Activated T-cell treated with anti-CD3 and anti-CD28 coated beads, Interleukin-2, amount 50 U/mL, for 48 hours (primary cell): Measurements from ENCODE around the gene FRG1.
"Not testable (repeated sequence)": the region's sequence is repeated elsewhere in the genome, so short reads cannot be mapped to it uniquely, and the experiment has no call there.

Experiments used
- DNase-seq, 2 experiments: peaks; one replicate each; pipeline ENCODE4 v3.0.0-alpha.2; 2020

Gene FRG1

DNA sequence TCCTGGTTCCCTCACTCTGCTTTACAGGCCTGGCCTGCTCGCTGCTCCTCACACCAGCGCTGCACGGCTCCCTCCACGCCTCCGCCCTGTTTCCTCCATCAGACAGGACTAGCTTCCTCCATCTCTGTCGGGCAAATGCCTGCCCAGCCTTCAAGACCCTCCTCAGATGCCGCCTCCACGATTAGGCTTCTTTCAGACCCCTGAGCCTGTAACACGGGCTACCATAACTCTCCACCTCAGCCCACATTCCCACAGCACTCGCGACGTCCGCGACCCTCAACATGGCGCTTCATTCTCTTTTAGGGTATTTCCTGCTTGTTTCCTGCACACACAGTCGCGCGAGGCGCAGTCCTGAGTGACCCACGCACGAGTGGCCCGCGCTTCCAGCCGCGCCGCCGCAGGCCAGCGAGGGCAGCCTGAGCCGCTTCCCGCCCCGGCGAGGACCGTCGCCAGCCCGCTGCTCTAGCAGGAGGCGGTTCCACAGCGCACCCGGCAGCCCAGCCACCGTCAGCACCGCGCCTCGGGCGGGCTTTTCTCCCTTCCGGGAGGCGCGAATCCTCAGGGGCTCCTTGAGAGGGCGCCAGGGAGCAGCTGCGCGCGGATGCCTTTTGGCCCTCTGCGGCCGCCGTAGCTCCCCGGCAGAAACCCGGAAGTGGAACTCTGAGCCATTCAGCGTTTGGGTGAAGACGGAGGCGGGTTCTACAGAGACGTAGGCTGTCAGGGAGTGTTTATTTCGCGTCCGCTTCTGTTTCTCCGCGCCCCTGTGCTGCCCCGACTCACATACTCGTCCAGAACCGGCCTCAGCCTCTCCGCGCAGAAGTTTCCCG, at the start of gene FRG1:
FRG1 (plus strand) TSS at position 695 of the 827 bp plus-strand sequence. CDS start 138 bp downstream, outside the sequence.
- peak; percentile 96 to 97 for DNase-seq

DNA sequence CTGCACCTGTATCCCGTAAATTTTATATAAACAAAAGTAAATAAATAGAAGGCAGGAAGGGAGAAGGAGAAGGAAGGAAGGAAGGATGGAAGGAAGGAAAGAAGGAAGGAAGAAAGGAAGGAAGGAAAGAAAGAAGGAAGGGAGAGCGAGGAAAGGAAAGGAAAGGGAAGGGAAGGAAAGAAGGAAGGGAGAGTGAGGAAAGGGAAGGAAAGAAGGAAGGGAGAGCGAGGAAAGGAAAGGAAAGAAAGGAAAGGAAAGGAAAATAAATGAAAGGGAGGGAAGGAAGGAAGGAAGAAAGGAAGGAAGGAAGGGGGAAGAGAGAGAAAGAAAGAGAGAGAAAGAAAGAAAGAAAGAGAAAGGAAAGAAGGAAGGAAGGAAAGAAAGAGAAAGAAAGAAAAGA, 43.0 kb upstream of the FRG1 start:
- DNase-seq: no peak

DNA sequence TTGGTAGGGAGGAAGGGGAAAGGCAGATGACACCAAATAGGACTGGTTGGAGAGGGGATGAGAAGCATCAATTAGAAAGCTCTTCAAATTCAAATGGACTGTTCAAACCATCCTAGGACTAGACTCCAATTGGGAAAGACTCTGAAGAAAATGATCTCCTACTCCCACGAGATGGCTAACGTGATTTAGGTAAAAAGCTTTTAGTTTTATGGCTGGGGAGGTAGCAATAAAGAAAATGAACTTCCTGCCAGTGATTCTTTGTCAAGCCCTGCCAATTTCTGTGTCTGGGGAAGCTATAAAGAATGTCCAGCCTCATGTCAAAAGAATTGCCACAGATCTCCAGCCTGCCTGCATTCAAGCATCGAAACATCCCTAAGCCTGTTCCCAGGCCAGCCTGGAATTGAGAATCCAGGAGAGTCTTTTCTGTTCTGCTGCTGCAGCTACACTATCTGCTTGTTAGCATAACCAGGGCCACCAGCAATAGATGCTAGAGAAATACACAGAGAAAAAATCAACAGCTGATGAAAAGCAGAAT, 41.1 kb upstream of the FRG1 start:
- not testable (repeated sequence) for DNase-seq

DNA sequence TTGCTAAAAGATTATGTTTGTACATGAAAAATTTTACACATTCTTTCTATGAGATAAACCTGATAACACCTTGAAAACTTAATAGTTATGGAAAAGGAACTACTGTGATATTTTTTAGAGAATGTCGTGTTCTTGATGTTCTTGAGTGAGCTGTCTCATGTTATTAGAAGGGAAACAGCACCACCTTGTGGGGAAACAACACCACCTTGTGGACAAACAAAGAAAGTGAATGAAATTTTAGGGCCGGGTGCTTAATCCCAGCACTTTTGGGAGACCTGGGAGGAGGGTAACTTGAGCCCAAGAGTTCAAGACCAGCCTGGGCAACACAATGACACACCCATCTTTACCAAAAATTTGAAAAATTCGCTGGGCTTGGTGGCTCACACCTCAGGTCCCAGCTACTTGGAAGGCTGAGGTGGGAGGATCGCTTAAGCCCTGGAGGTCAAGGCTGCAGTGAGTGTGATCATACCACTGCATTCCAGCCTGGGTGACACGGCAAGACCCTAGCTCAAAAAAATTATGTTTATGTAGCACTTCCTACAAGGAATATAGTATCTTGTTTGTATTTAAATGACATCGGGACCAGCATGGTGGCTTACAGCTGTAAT, 36.1 kb upstream of the FRG1 start:
- peak; percentile 37 to 39 for DNase-seq

DNA sequence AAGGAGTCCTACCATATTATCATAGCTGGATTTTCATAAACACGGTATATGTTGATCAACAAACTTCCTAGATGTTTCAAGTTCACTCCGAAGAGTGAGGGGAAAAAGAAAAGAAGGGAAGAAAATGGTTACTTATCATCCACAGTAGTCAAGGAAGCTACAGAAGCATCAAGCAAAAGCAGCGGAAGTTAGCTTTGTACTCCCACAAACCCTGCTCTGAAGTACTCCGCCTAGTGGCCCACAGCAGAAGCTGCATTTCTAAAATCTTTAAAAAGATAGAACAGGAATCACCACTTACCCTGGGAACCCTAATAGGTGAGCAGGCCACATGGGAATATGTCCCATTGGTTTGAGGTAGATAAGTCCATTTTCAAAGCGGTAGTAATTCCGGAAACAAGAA, 28.5 kb upstream of the FRG1 start:
- no peak for DNase-seq

DNA sequence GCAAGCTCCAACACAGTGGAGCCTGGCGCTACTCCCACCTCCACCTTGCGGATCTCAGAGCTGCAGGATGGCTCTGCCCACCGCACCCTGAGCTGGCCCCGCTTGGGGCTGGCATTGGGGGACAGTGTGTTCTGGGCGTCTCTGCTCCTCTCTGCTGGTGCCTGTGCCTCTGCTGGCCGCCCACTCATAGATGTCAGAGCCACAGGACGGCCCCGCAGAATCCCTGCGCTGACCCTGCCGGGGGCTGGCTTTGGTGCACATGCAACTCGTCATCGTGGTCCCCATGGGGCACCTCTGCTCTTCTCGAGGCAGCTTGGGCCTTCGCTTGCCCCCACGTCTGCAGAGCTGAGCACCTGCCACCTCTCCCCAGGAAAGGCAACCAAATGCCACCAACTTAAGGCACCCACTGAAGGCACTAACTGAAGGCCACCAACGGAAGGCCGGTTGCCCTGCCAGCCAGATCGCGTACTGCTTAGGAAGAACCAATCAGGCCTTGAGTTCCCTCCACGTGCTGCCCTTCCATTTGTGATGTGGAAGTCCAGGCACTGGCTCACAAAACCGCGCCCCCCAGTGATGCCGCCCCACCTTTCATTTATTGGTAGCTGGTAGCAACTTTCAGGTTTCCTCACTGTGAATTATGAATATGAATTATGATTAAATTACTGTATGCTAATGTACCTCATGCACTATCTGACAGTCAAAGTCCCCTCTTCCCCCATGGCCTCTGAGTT, 23.3 kb upstream of the FRG1 start:
- no peak for DNase-seq

DNA sequence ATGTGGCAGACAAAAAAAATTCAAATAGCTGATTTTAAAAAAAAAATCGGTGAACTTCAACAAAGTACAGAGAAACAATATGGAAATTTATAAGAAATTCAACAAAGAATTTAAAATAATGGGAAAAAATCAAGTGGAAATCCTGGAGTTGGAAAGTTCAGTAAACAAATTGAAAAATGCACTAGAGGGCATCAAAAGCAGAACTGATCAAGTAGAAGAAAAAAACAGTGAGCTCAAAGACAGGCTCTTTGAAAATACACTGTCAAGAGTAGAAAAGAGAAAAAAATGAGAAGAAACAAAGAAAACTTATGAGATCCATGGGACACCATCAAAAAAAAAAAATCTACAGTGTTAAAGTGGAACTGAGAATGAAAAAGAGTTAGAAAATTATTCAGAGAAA, 19.6 kb upstream of the FRG1 start:
- no peak for DNase-seq

DNA sequence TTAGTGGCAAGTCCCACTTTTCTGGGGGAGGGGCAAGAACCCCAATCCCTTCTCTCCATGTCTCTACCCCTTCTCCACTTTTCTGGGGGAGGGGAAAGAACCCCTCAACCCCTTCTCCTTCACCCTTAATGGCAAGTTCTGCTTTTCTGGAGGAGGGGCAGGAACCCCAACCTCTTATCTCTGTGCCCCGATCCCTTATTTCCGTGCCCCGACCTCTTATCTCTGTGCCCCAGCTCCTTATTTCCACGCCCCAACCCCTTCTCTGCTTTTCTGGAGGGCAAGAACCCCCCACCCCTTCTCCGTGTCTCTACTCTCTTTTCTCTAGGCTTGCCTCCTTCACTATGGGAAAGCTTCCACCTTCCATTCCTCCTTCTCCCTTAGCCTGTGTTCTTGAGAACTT, 13.9 kb upstream of the FRG1 start:
- not testable (repeated sequence) for DNase-seq

DNA sequence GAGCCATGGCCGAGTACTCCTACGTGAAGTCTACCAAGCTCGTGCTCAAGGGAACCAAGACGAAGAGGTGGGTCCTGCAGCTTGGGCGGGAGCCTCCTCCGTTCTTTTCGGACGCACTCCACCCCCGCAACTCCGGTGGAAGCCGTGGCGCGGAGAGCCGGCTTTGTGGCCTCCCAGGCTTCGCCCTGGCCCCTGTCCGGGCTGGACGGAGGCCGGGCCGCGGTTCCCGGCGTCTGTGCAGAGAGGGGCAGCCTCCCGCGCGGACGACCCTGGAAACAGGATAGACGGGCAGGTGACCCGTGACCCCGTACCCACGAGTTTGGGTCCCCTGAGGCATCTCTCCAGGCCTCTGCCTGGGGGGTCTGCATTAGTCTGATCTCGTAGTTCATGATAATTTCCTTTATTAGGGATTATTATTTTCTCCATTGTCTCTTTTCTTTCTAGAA, 356 bp downstream of the FRG1 start:
- no peak for DNase-seq

DNA sequence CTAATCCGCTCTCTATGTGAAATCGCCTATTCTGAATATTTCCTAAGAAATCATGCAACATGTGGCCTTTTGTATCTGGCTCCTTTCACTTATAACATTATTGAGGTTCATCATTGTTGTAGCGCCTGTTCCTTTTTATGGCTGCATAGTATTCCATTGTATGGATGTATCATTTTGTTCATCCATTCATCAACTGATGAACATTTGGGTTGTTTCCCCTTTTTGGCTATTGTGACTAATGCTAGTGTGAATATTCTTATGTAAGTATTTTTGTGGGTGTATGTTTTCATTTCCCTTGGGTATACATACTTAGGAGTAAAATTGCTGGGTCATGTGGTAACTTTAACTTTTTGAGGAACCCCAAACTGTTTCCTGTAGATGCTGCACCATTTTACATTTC, 1.7 kb downstream of the FRG1 start:
- not testable (repeated sequence) for DNase-seq

DNA sequence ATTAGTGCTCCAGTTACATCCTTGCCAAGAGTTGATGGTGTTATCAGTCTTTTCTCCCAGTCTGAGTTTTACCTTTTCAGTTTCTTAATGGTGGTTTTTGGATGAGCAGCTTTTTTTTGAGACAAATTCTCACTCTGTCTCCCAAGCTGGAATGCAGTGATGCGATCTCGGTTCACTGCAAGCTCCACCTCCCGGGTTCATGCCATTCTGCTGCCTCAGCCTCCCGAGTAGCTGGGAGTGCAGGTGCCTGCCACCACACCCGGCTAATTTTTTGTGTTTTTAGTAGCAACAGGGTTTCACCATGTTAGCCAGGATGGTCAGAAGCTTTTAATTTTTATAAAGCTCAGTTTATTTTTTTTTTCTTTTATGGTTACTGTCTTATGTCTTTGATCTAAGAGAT, 3.4 kb downstream of the FRG1 start:
- not testable (repeated sequence) for DNase-seq

DNA sequence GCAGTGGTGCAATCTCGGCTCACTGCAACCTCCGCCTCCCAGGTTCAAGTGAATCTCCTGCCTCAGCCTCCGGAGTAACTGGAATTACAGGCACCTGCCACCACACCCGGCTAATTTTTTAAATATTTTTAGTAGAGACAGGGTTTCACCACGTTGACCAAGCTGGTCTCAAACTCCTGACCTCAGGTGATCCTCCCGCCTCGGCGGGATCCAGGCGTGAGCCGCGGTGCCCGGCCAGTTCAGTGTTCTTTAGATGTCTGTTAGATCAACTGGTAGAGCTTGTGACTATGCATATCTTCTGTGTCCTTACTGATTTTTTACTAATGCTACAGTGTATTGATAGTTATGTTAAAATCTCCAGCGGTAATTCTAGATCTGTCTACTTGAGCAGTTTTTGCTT, 6.2 kb downstream of the FRG1 start:
- DNase-seq: not testable (repeated sequence)

DNA sequence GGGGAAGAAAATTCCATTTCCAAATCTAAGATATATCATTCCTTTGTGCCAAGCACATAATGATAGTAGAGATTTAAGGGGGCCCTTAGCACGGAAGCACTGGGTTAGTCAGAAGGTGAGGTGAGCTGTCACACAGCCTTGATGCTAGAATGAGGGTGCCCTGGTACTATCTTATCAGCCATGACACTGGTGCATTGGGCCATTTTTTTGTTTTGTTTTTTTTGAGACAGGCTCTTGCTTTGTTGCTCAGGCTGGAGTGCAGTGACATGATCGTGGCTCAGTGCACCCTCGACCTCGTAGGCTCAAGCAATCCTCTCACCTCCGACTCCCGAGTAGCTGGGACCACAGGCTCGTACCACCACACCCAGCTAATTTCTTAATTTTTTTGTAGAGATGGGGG, 7.8 kb downstream of the FRG1 start:
- DNase-seq: not testable (repeated sequence)

DNA sequence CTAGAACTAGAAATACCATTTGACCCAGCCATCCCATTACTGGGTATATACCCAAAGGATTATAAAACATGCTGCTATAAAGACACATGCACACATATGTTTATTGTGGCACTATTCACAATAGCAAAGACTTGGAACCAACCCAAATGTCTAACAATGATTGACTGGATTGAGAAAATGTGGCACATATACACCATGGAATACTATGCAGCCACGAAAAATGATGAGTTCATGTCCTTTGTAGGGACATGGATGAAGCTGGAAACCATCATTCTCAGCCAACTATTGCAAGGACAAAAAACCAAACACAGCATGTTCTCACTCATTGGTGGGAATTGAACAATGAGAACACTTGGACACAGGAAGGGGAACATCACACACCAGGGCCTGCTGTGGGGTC, 28.6 kb downstream of the FRG1 start:
- DNase-seq: not testable (repeated sequence)

DNA sequence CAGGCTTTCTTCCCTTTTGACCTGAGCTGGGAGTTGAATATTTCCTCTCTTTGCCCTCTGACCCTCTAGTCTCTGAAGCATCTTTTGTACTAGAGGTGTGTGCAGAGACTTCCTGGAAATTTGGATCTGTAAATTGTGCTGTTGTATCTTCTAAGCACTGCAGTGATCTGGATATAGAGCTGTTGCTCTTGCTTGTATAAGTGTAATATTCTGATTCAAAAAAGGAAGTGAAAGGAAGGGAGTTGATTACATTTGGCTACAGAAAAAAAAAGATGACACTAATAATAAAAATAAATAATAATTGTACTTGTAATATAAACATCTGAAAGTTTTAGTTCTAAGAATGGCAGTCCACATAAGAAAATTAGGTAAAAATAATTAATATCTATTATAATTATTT, 33.0 kb downstream of the FRG1 start:
- DNase-seq: no peak

DNA sequence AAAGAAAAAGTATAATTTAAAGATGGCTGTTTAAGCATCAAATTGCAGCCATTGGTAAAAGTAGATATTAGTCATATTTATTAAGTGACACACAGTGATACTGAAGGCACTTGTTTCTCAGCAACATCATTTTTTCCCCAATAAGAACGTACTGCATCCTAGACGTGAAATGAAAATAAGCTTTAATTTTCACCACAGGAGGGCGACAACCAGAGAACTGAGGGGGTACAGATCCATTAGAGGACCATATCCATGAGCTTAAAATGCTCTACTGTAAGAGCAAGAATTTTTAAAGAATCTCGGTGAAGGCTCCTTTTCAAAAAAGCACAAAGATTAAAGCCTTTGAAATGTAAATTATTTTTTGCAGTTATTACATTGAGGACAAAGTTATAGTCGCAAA, 33.4 kb downstream of the FRG1 start:
- DNase-seq: no peak

DNA sequence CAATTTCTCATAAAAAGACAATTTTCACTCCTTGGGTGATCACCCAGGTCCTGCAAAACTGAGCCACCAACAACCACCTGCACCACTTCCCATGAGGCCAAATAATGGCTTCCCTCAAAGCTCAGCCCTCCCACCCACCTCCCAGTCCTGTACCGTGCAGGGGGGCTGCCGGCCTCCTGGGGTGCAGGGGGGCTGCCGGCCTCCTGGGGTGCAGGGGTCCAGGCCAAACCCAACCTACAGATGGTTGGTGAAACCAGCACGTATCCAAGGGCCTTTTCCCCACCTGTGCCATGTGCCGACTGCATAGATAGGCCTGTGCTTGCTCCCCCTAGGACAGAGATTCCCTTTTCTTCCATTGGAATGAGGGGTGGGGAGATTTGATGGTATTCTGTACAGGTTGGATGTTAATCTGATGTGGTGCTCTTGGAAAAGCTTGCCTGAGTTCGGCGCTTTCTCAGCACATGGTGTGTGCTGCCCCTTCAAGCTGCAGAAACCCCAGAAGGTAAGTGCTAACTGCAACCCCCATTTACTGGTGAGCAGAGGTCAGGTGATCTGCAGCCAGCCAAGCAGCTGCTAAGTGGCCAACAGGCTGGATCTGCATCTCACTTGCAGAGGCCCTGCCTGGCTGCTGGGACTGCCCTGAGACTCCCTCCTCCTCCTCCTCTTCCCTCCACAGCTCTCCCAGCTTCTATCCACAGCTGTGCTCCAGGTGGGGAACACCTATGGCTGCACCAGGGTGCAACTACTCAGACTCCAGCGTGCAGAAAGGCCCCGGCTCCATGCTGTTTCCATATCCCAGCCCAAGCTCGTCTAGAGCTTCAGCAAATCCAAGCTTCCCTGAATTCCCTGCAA, 38.8 kb downstream of the FRG1 start:
- no peak for DNase-seq

DNA sequence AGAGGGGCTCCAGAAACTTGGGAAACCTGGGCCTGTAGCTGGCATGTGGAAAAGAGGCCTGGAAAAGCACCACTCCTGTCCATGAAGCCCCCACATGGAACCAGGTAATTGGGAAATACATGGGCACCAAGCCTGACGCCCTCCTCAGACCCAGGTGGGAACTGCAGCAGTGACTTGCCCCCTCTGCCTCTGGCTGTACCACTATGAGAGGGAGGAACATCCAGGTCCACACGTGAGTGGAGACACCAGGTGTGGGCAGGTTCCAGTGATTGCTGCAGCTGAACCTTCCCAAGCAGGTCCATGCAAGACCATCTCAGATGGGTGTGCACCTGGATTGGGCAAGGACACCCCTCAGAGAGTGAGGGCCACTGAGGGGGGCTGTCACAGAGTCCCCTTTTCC, 39.6 kb downstream of the FRG1 start:
- DNase-seq: not testable (repeated sequence)

DNA sequence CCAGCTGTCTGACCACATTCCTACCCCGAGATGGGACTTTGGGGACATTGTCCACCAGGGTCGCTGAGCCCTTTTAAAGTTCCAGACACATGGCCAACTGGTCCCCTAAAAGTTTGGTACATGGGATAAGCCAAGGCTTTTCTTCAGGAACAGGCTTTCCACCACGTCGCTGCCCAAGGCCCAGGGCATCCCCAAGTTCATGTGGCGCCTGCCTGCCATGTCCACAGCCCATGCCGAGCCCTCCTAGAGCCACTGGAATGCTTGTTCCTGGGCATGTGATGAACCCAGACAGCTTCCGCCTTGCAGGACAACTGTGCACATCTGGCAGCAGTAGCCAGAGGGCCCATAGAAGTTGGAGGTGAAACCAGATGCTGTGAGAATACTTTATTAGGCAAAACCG, 41.3 kb downstream of the FRG1 start:
- no peak for DNase-seq

DNA sequence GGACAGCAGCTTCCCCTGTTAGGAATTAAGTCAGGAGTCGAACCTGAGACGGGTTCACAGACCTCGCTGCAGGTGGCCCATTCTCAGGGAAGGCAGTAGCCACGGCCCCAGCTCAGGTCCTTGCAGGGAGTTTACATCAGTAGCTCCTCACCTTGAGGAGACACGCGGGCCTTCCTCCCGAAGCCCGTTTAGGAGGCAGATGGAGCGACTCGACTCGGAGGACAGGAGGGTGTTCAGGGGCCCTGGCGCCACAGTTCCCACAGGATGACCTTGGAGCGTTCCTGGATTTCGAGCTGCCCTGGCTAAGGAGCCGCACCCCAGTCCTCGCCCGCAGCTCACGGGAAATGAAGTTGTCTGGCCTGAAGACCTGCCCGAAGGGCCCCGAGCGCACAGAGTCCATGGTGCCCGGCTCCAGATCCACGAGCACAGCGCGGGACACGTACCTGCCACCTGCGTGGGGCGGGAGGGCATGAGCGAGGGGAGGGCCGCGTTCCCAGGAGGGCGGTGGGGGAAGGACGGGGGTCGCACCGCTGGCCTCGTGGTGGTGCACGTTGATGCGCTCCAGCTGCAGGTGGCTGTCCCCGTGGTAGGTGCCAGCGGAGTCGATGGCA, 43.3 kb downstream of the FRG1 start:
- not testable (repeated sequence) for DNase-seq

DNA sequence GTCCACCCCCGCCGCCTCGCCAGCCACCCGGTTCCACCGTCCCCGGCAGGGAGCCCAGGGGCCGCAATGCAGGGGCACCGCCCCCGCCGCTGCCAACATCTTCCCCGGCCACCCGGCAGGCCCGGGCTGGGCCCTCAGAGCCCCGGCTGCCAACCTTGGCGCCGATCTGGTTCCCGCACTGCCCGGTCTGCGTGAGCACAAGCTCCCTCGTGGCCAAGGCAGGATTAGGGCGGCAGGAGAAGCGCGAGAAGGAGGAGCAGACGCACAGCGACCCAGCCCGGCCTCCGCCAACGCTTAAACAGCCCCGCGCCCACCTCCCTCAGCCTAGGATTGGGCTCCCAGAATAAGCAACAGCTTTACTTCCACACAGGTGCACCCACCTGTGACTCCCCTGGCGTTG, 44.0 kb downstream of the FRG1 start:
- DNase-seq: not testable (repeated sequence)

DNA sequence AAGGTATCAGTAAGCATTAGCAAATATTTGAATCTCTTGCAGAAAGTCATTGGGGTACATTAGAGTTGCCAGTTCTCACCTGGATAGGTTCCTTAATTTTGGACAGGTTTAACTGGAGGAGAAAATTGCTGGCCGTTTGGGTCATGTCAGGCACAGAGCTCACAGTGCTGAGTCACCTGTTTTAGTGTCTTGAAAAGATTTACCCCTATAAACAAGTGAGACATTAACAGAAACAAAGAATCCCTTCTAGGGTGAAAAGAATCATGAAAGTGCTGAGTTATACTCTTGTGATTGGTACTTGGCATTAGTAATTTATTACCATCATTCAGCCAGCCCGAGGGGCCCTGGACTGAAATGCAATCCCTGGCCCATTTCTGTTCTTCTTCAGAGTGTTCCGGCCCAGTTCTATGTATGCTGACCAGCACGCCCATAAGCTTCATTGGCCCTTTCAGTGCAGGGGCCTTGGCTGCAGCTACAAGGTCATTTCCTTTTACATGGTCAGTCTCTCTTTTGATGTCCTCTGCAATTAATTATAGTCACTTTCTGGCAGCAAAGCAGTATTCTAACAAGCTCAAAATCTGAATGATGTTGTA, 45.1 kb downstream of the FRG1 start:
- not testable (repeated sequence) for DNase-seq
